GM12878 (cell line): ENCODE measurements around the gene PPP1R18. TPM values are rescaled to one million over a fixed set of nuclear protein-coding genes. Genes with fewer than 3 reads are reported as not detected.

Experiments used
- ATAC-seq: fragments of 200-7000 bp; cut with Tn5 transposase; 3 replicates; pipeline ENCODE4 v1.9.1; 2020; ENCODE audit warnings: mild to moderate bottlenecking, moderate library complexity
- BruUV-seq: library from RNA; stranded (reverse); fragments of 400-500 nt; replicated peaks from 2 replicates; lab custom pipeline; 2021; lab: Mats Ljungman, UMichigan
- CTCF ChIA-PET: fragments of 300-600 bp; sonication (Branson Sonifier 250); formaldehyde crosslinking; extraction: SDS; loops from one replicate; lab custom pipeline; 2021; ENCODE audit warnings: inconsistent platforms; lab: Yijun Ruan, JAX
- POLR2A ChIA-PET: fragments of 350-600 bp; formaldehyde crosslinking; extraction: SDS; loops from one replicate; lab custom pipeline; 2021; ENCODE audit warnings: inconsistent platforms; lab: Charles Lee
- RAD21 ChIA-PET: fragments of 300-600 bp; sonication (Branson Sonifier 250); formaldehyde crosslinking; loops from one replicate; lab custom pipeline; 2023; ENCODE audit warnings: antibody characterized with exemption; ENCODE audit not compliant: unreplicated experiment; lab: Charles Lee
- SMC1A ChIA-PET: fragments of 300-600 bp; sonication (Branson Sonifier 250); formaldehyde crosslinking; loops from one replicate; lab custom pipeline; 2023; ENCODE audit not compliant: unreplicated experiment, uncharacterized antibody; lab: Charles Lee
- DNase-seq: peaks from one replicate; pipeline ENCODE4 v3.0.0-alpha.2; 2011; ENCODE audit warnings: low read depth, low spot score
- FAIRE-seq: peaks from 3 replicates; lab custom pipeline; 2011; peaks lifted over from hg19 to GRCh38; lab: Jason Lieb, UNC
- H2AFZ ChIP-seq: 2 replicates; pipeline ENCODE4 v1.6.0; 2011; ENCODE audit warnings: low read depth, low read length, control low read depth; ENCODE audit not compliant: control insufficient read depth
- H3K27ac ChIP-seq: 2 replicates; pipeline ENCODE4 v1.5.1; 2011; ENCODE audit warnings: control low read depth; ENCODE audit not compliant: control insufficient read depth, insufficient read depth
- H3K27me3 ChIP-seq, 2 experiments: replicated peaks in 1 of 2; 2 replicates each; pipeline versions ENCODE4 v1.6.0 to v1.6.1; 2011; ENCODE audit warnings: low read length in 1 of 2; ENCODE audit not compliant: control insufficient read depth in 2 of 2, insufficient read depth in 2 of 2
- H3K36me3 ChIP-seq, 2 experiments: 2 replicates each; pipeline ENCODE4 v1.5.1; 2011; ENCODE audit warnings: low read length in 1 of 2; ENCODE audit not compliant: control insufficient read depth in 2 of 2, insufficient read depth in 2 of 2
- H3K4me1 ChIP-seq: 2 replicates; pipeline ENCODE4 v1.6.1; 2011; ENCODE audit warnings: mild to moderate bottlenecking, low read length, moderate library complexity, mixed read lengths; ENCODE audit not compliant: control insufficient read depth, insufficient read depth
- H3K4me2 ChIP-seq: 2 replicates; pipeline ENCODE4 v1.6.0; 2011; ENCODE audit warnings: control low read depth; ENCODE audit not compliant: control insufficient read depth, insufficient read depth
- H3K4me3 ChIP-seq: fragments of 200-600 bp; sonication (generic); 2 replicates; pipeline ENCODE4 v1.5.1; 2016
- H3K79me2 ChIP-seq: 2 replicates; pipeline ENCODE4 v1.6.0; 2011; ENCODE audit warnings: low read length; ENCODE audit not compliant: control insufficient read depth, insufficient read depth
- H3K9ac ChIP-seq: 2 replicates; pipeline ENCODE4 v1.8.0; 2011; ENCODE audit warnings: low read length, control low read depth, mixed read lengths; ENCODE audit not compliant: control insufficient read depth, insufficient read depth
- H3K9me3 ChIP-seq: replicated peaks from 3 replicates; pipeline ENCODE4 v1.5.1; 2011; ENCODE audit warnings: mild to moderate bottlenecking, low read length; ENCODE audit not compliant: control insufficient read depth, insufficient read depth
- H4K20me1 ChIP-seq: 2 replicates; pipeline ENCODE4 v1.6.0; 2011; ENCODE audit not compliant: control insufficient read depth, insufficient read depth
- BACH1 ChIP-seq: fragments of 450-650 bp; IDR thresholded peaks from 2 replicates; pipeline ENCODE4 v1.6.1; 2017; ENCODE audit warnings: mild to moderate bottlenecking, borderline replicate concordance
- RBBP5 ChIP-seq: fragments of 200-600 bp; sonication (generic); conservative IDR thresholded peaks from 2 replicates; pipeline ENCODE4 v1.6.1; 2016
- WGBS: methylation state at CpG from one replicate; pipeline ENCODE4 v1.1.6; 2016; ENCODE audit warnings: low lambda C conversion rate; ENCODE audit not compliant: insufficient replicate concordance, insufficient coverage; ENCODE audit errors: missing lambda C conversion rate; 5-methylcytosine and 5-hydroxymethylcytosine counted together
- in situ Hi-C: fragments of 300-500 bp; cut with MboI; formaldehyde crosslinking; loops from 9 replicates; pipeline ENCODE4 v1.14.3; 2018; ENCODE audit warnings: mixed read lengths
- intact Hi-C: fragments of 100-400 bp; cut with micrococcal nuclease; formaldehyde crosslinking; loops from one replicate; pipeline ENCODE4 v1.14.2; 2022; ENCODE audit not compliant: unreplicated experiment
- polyA plus RNA-seq, 11 experiments: library from polyadenylated mRNA; depleted of rRNA in 4 of 11; unstranded in 6 of 11; stranded (reverse) in 5 of 11; fragments of >200 nt; fragmentation: Nextera tagmentation in 4 of 11; fragmentation: Illumina TruSeq in 1 of 11; extraction: Ambion mirVana in 4 of 11; extraction: Trizol in 1 of 11; gene quantifications; 1 replicate in 1 of 11; 2 replicates in 10 of 11; pipeline versions ENCODE4 v1.2.1 to v1.2.3, GENCODE V29; 2011 to 2016; ENCODE audit warnings: inconsistent platforms in 2 of 11, missing spikeins in 2 of 11, low read depth in 1 of 11
- total RNA-seq, 4 experiments: library from RNA; depleted of rRNA in 3 of 4; stranded (reverse); fragments of >200 nt in 3 of 4; fragmentation: Illumina TruSeq in 1 of 4; extraction: Trizol in 1 of 4; gene quantifications; 2 replicates each; pipeline versions ENCODE4 v1.2.1 to v1.2.3, GENCODE V29; 2013 to 2021
- TF ChIP-seq, protein P1 (sequence below), 3 experiments: IDR thresholded peaks in 2 of 3; conservative IDR thresholded peaks in 1 of 3; 2 replicates each; pipeline ENCODE4 v1.5.1; 2011; ENCODE audit warnings: low read depth in 3 of 3, low read length in 3 of 3, mild to moderate bottlenecking in 3 of 3, control low read depth in 2 of 3, moderate library complexity in 2 of 3, inconsistent platforms in 1 of 3, mixed read lengths in 1 of 3; ENCODE audit not compliant: control insufficient read depth in 2 of 3, insufficient read depth in 1 of 3; ENCODE audit errors: extremely low read depth in 1 of 3

PPP1R18 gene
- total and polyA plus RNA-seq, 10 of the 15 experiments (the other 5 are each of a cell fraction or from before 2014, with no cell fraction given), result 21.0 to 119 (median 52.6) TPM

DNA sequence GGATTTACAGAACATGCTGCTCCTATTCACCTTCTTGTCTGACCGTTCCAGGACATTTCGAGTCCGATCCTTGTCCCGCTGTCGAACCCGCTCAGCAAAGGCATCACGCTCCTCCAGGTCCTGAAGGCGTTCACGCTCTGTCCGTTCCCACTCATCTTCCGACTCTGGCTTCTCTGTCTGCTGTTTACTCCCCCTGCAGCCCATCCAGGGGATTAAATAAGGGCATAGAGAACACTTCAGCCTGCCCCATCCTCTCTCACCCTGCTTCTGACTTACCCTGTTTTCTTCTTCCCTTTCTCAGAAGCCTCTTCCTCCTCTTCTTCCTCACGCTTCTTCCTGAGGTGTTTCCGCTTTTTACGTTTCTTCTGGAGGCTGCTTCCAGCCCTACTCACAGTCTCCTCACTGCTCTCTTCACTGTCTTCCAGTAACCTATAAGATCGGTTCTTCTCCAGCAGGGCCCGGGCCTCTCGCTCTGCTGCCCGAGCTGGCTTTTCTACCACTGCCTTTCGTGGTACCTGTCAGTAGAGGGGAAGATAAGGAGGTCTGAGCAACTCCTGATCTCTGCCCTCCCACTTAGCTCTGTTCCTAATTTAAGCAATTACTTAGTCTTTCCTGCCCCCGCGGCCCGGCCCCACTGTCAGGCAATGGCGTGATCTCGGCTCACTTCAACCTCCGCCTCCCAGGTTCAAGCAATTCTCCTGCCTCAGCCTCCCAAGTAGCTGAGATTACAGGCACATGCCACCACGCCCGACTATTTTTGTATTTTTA, 15.5 kb downstream of the PPP1R18 start:
- Histone ChIP-seq H3K79me2 (peaks cover 14% of the 10 kb centered on the region), H3K4me1 (peaks cover 8% of the 10 kb centered on the region), H3K27me3 (no peaks in the 10 kb centered on the region), H2AFZ (no peak overlapping the region), H3K4me3 (no peak overlapping the region), H3K36me3 (peaks cover 0 to 12% of the 10 kb centered on the region in 2 experiments; a peak in 2 of 4 replicates), H3K4me2 (no peak overlapping the region), H3K27ac (no peak overlapping the region), H3K9ac (no peak overlapping the region), H4K20me1 (no peaks in the 10 kb centered on the region), H3K9me3 (no peaks in the 10 kb centered on the region)
- FAIRE-seq (no peak), ATAC-seq (no peak), DNase-seq (no peak)
- CTCF ChIA-PET, result interaction anchor here (1.0 to 7.7 kb wide), 4 partner anchors 52 to 139 kb away, joined by 3 to 67 read pairs (median 12); no protein-coding TSS in a partner anchor
- TSS peak; percentile 49 for BruUV-seq
- intact Hi-C loops (loop anchor here (5.0 kb wide), 1 partner anchor 129 kb away; no protein-coding TSS in a partner anchor), in situ Hi-C loops (loop anchor here (5.0 kb wide), 1 partner anchor 189 kb away; no protein-coding TSS in a partner anchor)
- 94% methylated on average over 27 of the region's 27 CpGs for WGBS
- SMC1A ChIA-PET, result interaction anchor here (0.7 to 1.9 kb wide), 3 partner anchors 19 to 217 kb away, joined by 3 to 6 read pairs (median 4); no protein-coding TSS in a partner anchor
- POLR2A ChIA-PET, result no interaction called here
- TF ChIP-seq, protein P1, sequence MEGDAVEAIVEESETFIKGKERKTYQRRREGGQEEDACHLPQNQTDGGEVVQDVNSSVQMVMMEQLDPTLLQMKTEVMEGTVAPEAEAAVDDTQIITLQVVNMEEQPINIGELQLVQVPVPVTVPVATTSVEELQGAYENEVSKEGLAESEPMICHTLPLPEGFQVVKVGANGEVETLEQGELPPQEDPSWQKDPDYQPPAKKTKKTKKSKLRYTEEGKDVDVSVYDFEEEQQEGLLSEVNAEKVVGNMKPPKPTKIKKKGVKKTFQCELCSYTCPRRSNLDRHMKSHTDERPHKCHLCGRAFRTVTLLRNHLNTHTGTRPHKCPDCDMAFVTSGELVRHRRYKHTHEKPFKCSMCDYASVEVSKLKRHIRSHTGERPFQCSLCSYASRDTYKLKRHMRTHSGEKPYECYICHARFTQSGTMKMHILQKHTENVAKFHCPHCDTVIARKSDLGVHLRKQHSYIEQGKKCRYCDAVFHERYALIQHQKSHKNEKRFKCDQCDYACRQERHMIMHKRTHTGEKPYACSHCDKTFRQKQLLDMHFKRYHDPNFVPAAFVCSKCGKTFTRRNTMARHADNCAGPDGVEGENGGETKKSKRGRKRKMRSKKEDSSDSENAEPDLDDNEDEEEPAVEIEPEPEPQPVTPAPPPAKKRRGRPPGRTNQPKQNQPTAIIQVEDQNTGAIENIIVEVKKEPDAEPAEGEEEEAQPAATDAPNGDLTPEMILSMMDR (IDR thresholded peaks at IDR 0.05 in 2 of 3, conservative IDR thresholded peaks at IDR 0.05 in 1 of 3; ENCODE audit: control insufficient read depth in 2 of 3, extremely low read depth in 1 of 3, insufficient read depth in 1 of 3, low read depth in 3 of 3, low read length in 3 of 3), result 0 out of 6 replicates have a peak, but pooled peaks of 1 of the 3 experiments have one; percentile 17
- no peak for TF ChIP-seq RBBP5
- TF ChIP-seq BACH1, result no peak
- RAD21 ChIA-PET, result no interaction called here
